HuH-7 (cell line): ENCODE data around the gene PGS1.

Experiments used
- DNase-seq: peaks from one replicate; pipeline ENCODE4 v3.0.0; 2011; ENCODE audit warnings: low spot score

PGS1 gene

GRCh38 chr17:78428025-78428575 lies 49.7 kb downstream of the PGS1 start:
- no peak for DNase-seq

- DNase-seq: no peak
These were observed 50.6 kb downstream of the PGS1 start for GRCh38 chr17:78428836-78429617.

GRCh38 chr17:78429618-78429995 lies 51.2 kb downstream of the PGS1 start:
- DNase-seq: no peak

GRCh38 chr17:78430892-78431691 lies 52.6 kb downstream of the PGS1 start:
- no peak for DNase-seq

- DNase-seq: no peak
These were observed 53.2 kb downstream of the PGS1 start for GRCh38 chr17:78431692-78431958.

- no peak for DNase-seq
These were observed 54.0 kb downstream of the PGS1 start for GRCh38 chr17:78432226-78433012.

- DNase-seq: no peak
These were observed 54.7 kb downstream of the PGS1 start for GRCh38 chr17:78433013-78433727.

- DNase-seq: no peak
These were observed 55.4 kb downstream of the PGS1 start for GRCh38 chr17:78433780-78434335.

GRCh38 chr17:78434455-78435329 lies 56.2 kb downstream of the PGS1 start:
- DNase-seq: no peak

GRCh38 chr17:78435330-78436005 lies 57.0 kb downstream of the PGS1 start:
- no peak for DNase-seq

- DNase-seq: no peak
These were observed 59.2 kb downstream of the PGS1 start for GRCh38 chr17:78437508-78438169.

GRCh38 chr17:78438271-78438691 lies 59.8 kb downstream of the PGS1 start:
- no peak for DNase-seq

- no peak for DNase-seq
These were observed 60.4 kb downstream of the PGS1 start for GRCh38 chr17:78438694-78439325.

GRCh38 chr17:78441271-78441971 lies 63.0 kb downstream of the PGS1 start:
- DNase-seq: no peak

GRCh38 chr17:78442648-78443218 lies 64.3 kb downstream of the PGS1 start:
- DNase-seq: no peak

GRCh38 chr17:78444392-78444791 lies 65.9 kb downstream of the PGS1 start:
- DNase-seq: no peak

GRCh38 chr17:78446833-78447232 lies 68.4 kb downstream of the PGS1 start:
- DNase-seq: no peak
